A673 (cell line): ENCODE results near the gene NINJ1. TPM values are rescaled to one million over a fixed set of nuclear protein-coding genes. Genes with fewer than 3 reads are reported as not detected.
"Not testable (repeated sequence)": the region's sequence is repeated elsewhere in the genome, so short reads cannot be mapped to it uniquely, and the experiment has no call there.

Experiments
- BruUV-seq: library from RNA; stranded (reverse); fragments of 400-500 nt; replicated peaks from 2 replicates; lab custom pipeline; 2021; lab: Mats Ljungman, UMichigan
- CTCF ChIA-PET: fragments of 300-600 bp; sonication (Branson Sonifier 250); formaldehyde crosslinking; loops from one replicate; lab custom pipeline; 2022; ENCODE audit warnings: antibody characterized with exemption; lab: Charles Lee
- POLR2A ChIA-PET: fragments of 300-600 bp; sonication (Branson Sonifier 250); formaldehyde crosslinking; loops from one replicate; lab custom pipeline; 2022; ENCODE audit warnings: antibody characterized with exemption; ENCODE audit not compliant: low non-redundant PET; lab: Charles Lee
- DNase-seq: peaks from one replicate; pipeline ENCODE4 v3.0.0-alpha.2; 2015; ENCODE audit warnings: low spot score
- H3K27ac ChIP-seq: fragments of 200-600 bp; sonication (generic); 2 replicates; pipeline ENCODE4 v1.5.1; 2016; ENCODE audit warnings: mixed run types, low read depth, mild to moderate bottlenecking, mixed read lengths, antibody characterized with exemption, low read length; ENCODE audit not compliant: poor library complexity, severe bottlenecking
- H3K27me3 ChIP-seq: fragments of 200-600 bp; sonication (generic); replicated peaks from 2 replicates; pipeline ENCODE4 v1.6.1; 2017; ENCODE audit warnings: mixed run types, low read depth, mild to moderate bottlenecking, mixed read lengths, antibody characterized with exemption, low read length; ENCODE audit not compliant: insufficient read depth, poor library complexity
- H3K36me3 ChIP-seq: fragments of 200-600 bp; sonication (generic); 2 replicates; pipeline ENCODE4 v1.6.1; 2016; ENCODE audit warnings: mixed run types, mild to moderate bottlenecking, mixed read lengths, antibody characterized with exemption, low read length; ENCODE audit not compliant: insufficient read depth, poor library complexity, severe bottlenecking
- H3K4me1 ChIP-seq: fragments of 200-600 bp; sonication (generic); 2 replicates; pipeline ENCODE4 v1.6.1; 2017; ENCODE audit warnings: mixed run types, mild to moderate bottlenecking, mixed read lengths, antibody characterized with exemption, low read length; ENCODE audit not compliant: insufficient read depth, poor library complexity, severe bottlenecking
- H3K4me3 ChIP-seq: fragments of 200-600 bp; sonication (generic); 2 replicates; pipeline ENCODE4 v1.5.1; 2016; ENCODE audit warnings: low read depth, mixed run types, mild to moderate bottlenecking, mixed read lengths, low read length; ENCODE audit not compliant: poor library complexity, severe bottlenecking
- H3K9me3 ChIP-seq: fragments of 200-600 bp; sonication (generic); 2 replicates; pipeline ENCODE4 v1.6.1; 2016; ENCODE audit warnings: mixed run types, low read depth, mild to moderate bottlenecking, mixed read lengths, antibody characterized with exemption, low read length; ENCODE audit not compliant: poor library complexity, severe bottlenecking
- CTCF ChIP-seq: fragments of 300-800, 200-600 bp; sonication (generic); conservative IDR thresholded peaks from 2 replicates; pipeline ENCODE4 v1.5.1; 2017; ENCODE audit warnings: low read depth, mild to moderate bottlenecking, antibody characterized with exemption, low read length, moderate library complexity, mixed read lengths
- EZH2 ChIP-seq: fragments of 200-600 bp; sonication (generic); IDR thresholded peaks from 2 replicates; pipeline ENCODE4 v1.6.1; 2017; ENCODE audit warnings: borderline replicate concordance, low read depth, mild to moderate bottlenecking, mixed read lengths, antibody characterized with exemption, low read length; ENCODE audit not compliant: poor library complexity, severe bottlenecking
- intact Hi-C: fragments of 100-400 bp; cut with micrococcal nuclease; formaldehyde crosslinking; loops from one replicate; pipeline ENCODE4 v1.10.0; 2022; ENCODE audit not compliant: unreplicated experiment
- total RNA-seq: library from RNA; stranded (reverse); gene quantifications from 2 replicates; pipeline ENCODE4 v1.2.3, GENCODE V29; 2021

The NINJ1 gene
- total RNA-seq, 1 experiment from 2014 or later = 9.2 TPM

- ChIA-PET CTCF (no interaction called here), POLR2A (no interaction called here)
- Histone ChIP-seq H3K27ac (no peak overlapping the region), H3K36me3 (no peaks in the 10 kb centered on the region), H3K9me3 (no peaks in the 10 kb centered on the region), H3K4me1 (no peaks in the 10 kb centered on the region), H3K4me3 (no peak overlapping the region), H3K27me3 (no peaks in the 10 kb centered on the region)
- DNase-seq = no peak
- BruUV-seq = no TSS peak
- intact Hi-C loops = no loop called here
- TF ChIP-seq CTCF (no peak), EZH2 (no peak)
These were observed 15.0 kb downstream of the NINJ1 start for GRCh38 chr9:93118863-93119702.

- no TSS peak for BruUV-seq
- TF ChIP-seq EZH2 (no peak), CTCF (no peak)
- no peaks in the 10 kb centered on the region for H3K36me3 ChIP-seq
- ChIA-PET POLR2A (no interaction called here), CTCF (no interaction called here)
- no peaks in the 10 kb centered on the region for H3K4me1 ChIP-seq
- intact Hi-C loops = no loop called here
- no peak overlapping the region for H3K27ac ChIP-seq
- no peaks in the 10 kb centered on the region for H3K9me3 ChIP-seq
- no peak overlapping the region for H3K4me3 ChIP-seq
- no peaks in the 10 kb centered on the region for H3K27me3 ChIP-seq
- no peak for DNase-seq
These were observed 15.9 kb downstream of the NINJ1 start for GRCh38 chr9:93117924-93118862.

GRCh38 chr9:93117521-93117920 lies 16.5 kb downstream of the NINJ1 start:
- H3K27me3 ChIP-seq, DNase-seq, H3K36me3 ChIP-seq, H3K27ac ChIP-seq, H3K9me3 ChIP-seq, H3K4me1 ChIP-seq, BruUV-seq, CTCF ChIA-PET, H3K4me3 ChIP-seq, POLR2A ChIA-PET, intact Hi-C loops: not testable (repeated sequence)
